HG03565 (cell line): ENCODE results near the gene RAB38.

Source experiments
- ATAC-seq: cut with Tn5 transposase; IDR thresholded peaks from one replicate; pipeline ENCODE4 v1.9.1; 2021; ENCODE audit warnings: mild to moderate bottlenecking, moderate library complexity; ENCODE audit not compliant: unreplicated experiment

RAB38 gene

GRCh38 chr11:88104408-88104807 lies 70.8 kb downstream of the RAB38 start:
- ATAC-seq = no peak

GRCh38 chr11:88103337-88104206 lies 71.7 kb downstream of the RAB38 start:
- ATAC-seq = peak; percentile 91

- no peak for ATAC-seq
Observed at GRCh38 chr11:88102598-88102934, 72.7 kb downstream of the RAB38 start.

- no peak for ATAC-seq
Observed at GRCh38 chr11:88101881-88102597, 73.2 kb downstream of the RAB38 start.

GRCh38 chr11:88100151-88100550 lies 75.1 kb downstream of the RAB38 start:
- no peak for ATAC-seq

GRCh38 chr11:88098289-88098688 lies 77.0 kb downstream of the RAB38 start:
- no peak for ATAC-seq

- no peak for ATAC-seq
Observed at GRCh38 chr11:88089134-88089533, 86.1 kb downstream of the RAB38 start.

GRCh38 chr11:88087337-88087736 lies 87.9 kb downstream of the RAB38 start:
- ATAC-seq = no peak

GRCh38 chr11:88086297-88086696 lies 88.9 kb downstream of the RAB38 start:
- no peak for ATAC-seq

- no peak for ATAC-seq
Observed at GRCh38 chr11:88070437-88070836, 104.8 kb downstream of the RAB38 start.

- ATAC-seq = no peak
Observed at GRCh38 chr11:88068848-88069554, 106.2 kb downstream of the RAB38 start.

- ATAC-seq = no peak
Observed at GRCh38 chr11:88066090-88066489, 109.2 kb downstream of the RAB38 start.

- no peak for ATAC-seq
Observed at GRCh38 chr11:88064097-88064705, 111.0 kb downstream of the RAB38 start.
